IgD-negative memory B cell (primary cell): ENCODE measurements around the gene CENPN. TPM values are rescaled to one million over a fixed set of nuclear protein-coding genes. Genes with fewer than 3 reads are reported as not detected.

Experiments
- H3K27ac Mint-ChIP-seq, 3 donors: one replicate each; pipeline ENCODE4 v1.8.0; 2020 to 2022; ENCODE audit warnings: mild to moderate bottlenecking in 3 of 3, mixed read lengths in 3 of 3, moderate library complexity in 1 of 3
- H3K27me3 Mint-ChIP-seq: one replicate; pipeline ENCODE4 v1.8.0; 2021; ENCODE audit warnings: mixed read lengths
- H3K36me3 Mint-ChIP-seq: one replicate; pipeline ENCODE4 v1.8.0; 2020; ENCODE audit warnings: mild to moderate bottlenecking, mixed read lengths
- H3K4me1 Mint-ChIP-seq, 3 donors: one replicate each; pipeline ENCODE4 v1.8.0; 2020 to 2022; ENCODE audit warnings: mixed read lengths in 3 of 3, mild to moderate bottlenecking in 1 of 3
- H3K4me3 Mint-ChIP-seq, 4 donors: one replicate each; pipeline ENCODE4 v1.8.0; 2020 to 2022; ENCODE audit warnings: mild to moderate bottlenecking in 4 of 4, mixed read lengths in 4 of 4, moderate library complexity in 3 of 4
- H3K9me3 Mint-ChIP-seq, 3 donors: one replicate each; pipeline ENCODE4 v1.8.0; 2020 to 2021; ENCODE audit warnings: mixed read lengths in 3 of 3, mild to moderate bottlenecking in 1 of 3
- polyA plus RNA-seq: library from polyadenylated mRNA; unstranded; fragments of 300-500 nt; fragmentation: Illumina TruSeq; gene quantifications from one replicate; pipeline ENCODE4 v1.2.3, GENCODE V29; 2021

Gene CENPN
- polyA plus RNA-seq: 7.8 TPM

- no peaks in the 10 kb centered on the region for H3K36me3 Mint-ChIP-seq
- no peaks in the 10 kb centered on the region for H3K27me3 Mint-ChIP-seq
- H3K27ac Mint-ChIP-seq: peak within 1 kb of the TSS; percentile 99 to 100 (median 99)
- H3K9me3 Mint-ChIP-seq: no peaks in the 10 kb centered on the region
- H3K4me3 Mint-ChIP-seq: peak within 1 kb of the TSS; percentile 91 to 99 (median 96)
- peaks cover 15 to 26% (median 25%) of the 10 kb centered on the region in 3 donors for H3K4me1 Mint-ChIP-seq
Observed at GRCh38 chr16:81006813-81007695, at the start of gene CENPN, which contains the start of gene CMC2. Gene CENPN, plus strand, starts transcription at chr16:81007214. Its CDS starts 4,726 bp downstream, at chr16:81011940. Gene CMC2, minus strand, starts transcription at chr16:81006885. Its CDS starts 9,491 bp downstream, at chr16:80997394.

GRCh38 chr16:80958284-80958683, 48.7 kb upstream of the CENPN start:
- Mint-ChIP-seq H3K27me3 (no peaks in the 10 kb centered on the region), H3K4me3 (no peak overlapping the region), H3K27ac (no peak overlapping the region), H3K4me1 (no peaks in the 10 kb centered on the region), H3K9me3 (peaks cover 16 to 52% (median 36%) of the 10 kb centered on the region in 3 donors), H3K36me3 (peaks cover 5% of the 10 kb centered on the region)

- Mint-ChIP-seq H3K27me3 (no peaks in the 10 kb centered on the region), H3K9me3 (peaks cover 11 to 28% (median 23%) of the 10 kb centered on the region in 3 donors), H3K27ac (no peak overlapping the region), H3K36me3 (peaks cover 2% of the 10 kb centered on the region), H3K4me3 (no peak overlapping the region), H3K4me1 (no peaks in the 10 kb centered on the region)
Observed at GRCh38 chr16:80962879-80963278, 44.1 kb upstream of the CENPN start.

GRCh38 chr16:80964351-80964750, 42.7 kb upstream of the CENPN start:
- H3K9me3 Mint-ChIP-seq: peaks cover 10 to 18% (median 11%) of the 10 kb centered on the region in 3 donors
- no peak overlapping the region for H3K4me3 Mint-ChIP-seq
- H3K27me3 Mint-ChIP-seq: no peaks in the 10 kb centered on the region
- no peak overlapping the region for H3K27ac Mint-ChIP-seq
- H3K36me3 Mint-ChIP-seq: peaks cover 5% of the 10 kb centered on the region
- H3K4me1 Mint-ChIP-seq: no peaks in the 10 kb centered on the region

- H3K27ac Mint-ChIP-seq: no peak overlapping the region
- no peaks in the 10 kb centered on the region for H3K27me3 Mint-ChIP-seq
- H3K4me3 Mint-ChIP-seq: no peak overlapping the region
- H3K4me1 Mint-ChIP-seq: no peaks in the 10 kb centered on the region
- peaks cover 0 to 1% (median 0%) of the 10 kb centered on the region in 3 donors for H3K9me3 Mint-ChIP-seq
- peaks cover 3% of the 10 kb centered on the region for H3K36me3 Mint-ChIP-seq
Observed at GRCh38 chr16:80966617-80967016, 40.4 kb upstream of the CENPN start.

GRCh38 chr16:80968386-80969113, 38.5 kb upstream of the CENPN start:
- Mint-ChIP-seq H3K4me3 (no peak overlapping the region), H3K4me1 (no peaks in the 10 kb centered on the region), H3K27me3 (no peaks in the 10 kb centered on the region), H3K36me3 (peaks cover 7% of the 10 kb centered on the region), H3K27ac (no peak overlapping the region), H3K9me3 (no peaks in the 10 kb centered on the region)

GRCh38 chr16:80969114-80969484, 37.9 kb upstream of the CENPN start:
- no peaks in the 10 kb centered on the region for H3K4me1 Mint-ChIP-seq
- no peaks in the 10 kb centered on the region for H3K9me3 Mint-ChIP-seq
- H3K27ac Mint-ChIP-seq: no peak overlapping the region
- H3K27me3 Mint-ChIP-seq: no peaks in the 10 kb centered on the region
- H3K4me3 Mint-ChIP-seq: no peak overlapping the region
- peaks cover 11% of the 10 kb centered on the region for H3K36me3 Mint-ChIP-seq

- no peak overlapping the region for H3K4me3 Mint-ChIP-seq
- no peaks in the 10 kb centered on the region for H3K27me3 Mint-ChIP-seq
- H3K9me3 Mint-ChIP-seq: no peaks in the 10 kb centered on the region
- peak overlapping the region in 1 of 3 donors; percentile 11 for H3K27ac Mint-ChIP-seq
- peaks cover 18% of the 10 kb centered on the region for H3K36me3 Mint-ChIP-seq
- no peaks in the 10 kb centered on the region for H3K4me1 Mint-ChIP-seq
Observed at GRCh38 chr16:80971819-80972218, 35.2 kb upstream of the CENPN start.

- Mint-ChIP-seq H3K27ac (no peak overlapping the region), H3K4me3 (no peak overlapping the region), H3K9me3 (no peaks in the 10 kb centered on the region), H3K27me3 (no peaks in the 10 kb centered on the region), H3K36me3 (peaks cover 23% of the 10 kb centered on the region), H3K4me1 (peaks cover 0 to 3% (median 0%) of the 10 kb centered on the region in 3 donors)
Observed at GRCh38 chr16:80972611-80973010, 34.4 kb upstream of the CENPN start.

- H3K27ac Mint-ChIP-seq: no peak overlapping the region
- no peaks in the 10 kb centered on the region for H3K9me3 Mint-ChIP-seq
- H3K36me3 Mint-ChIP-seq: peaks cover 20% of the 10 kb centered on the region
- peaks cover 0 to 3% (median under 1%) of the 10 kb centered on the region in 3 donors for H3K4me1 Mint-ChIP-seq
- no peaks in the 10 kb centered on the region for H3K27me3 Mint-ChIP-seq
- no peak overlapping the region for H3K4me3 Mint-ChIP-seq
Observed at GRCh38 chr16:80973991-80974390, 33.0 kb upstream of the CENPN start.

- Mint-ChIP-seq H3K27ac (no peak overlapping the region), H3K9me3 (no peaks in the 10 kb centered on the region), H3K27me3 (no peaks in the 10 kb centered on the region), H3K4me1 (peaks cover 0 to 3% (median 1%) of the 10 kb centered on the region in 3 donors), H3K4me3 (no peak overlapping the region), H3K36me3 (peaks cover 23% of the 10 kb centered on the region)
Observed at GRCh38 chr16:80974649-80975376, 32.2 kb upstream of the CENPN start.

GRCh38 chr16:80976946-80977345, 30.1 kb upstream of the CENPN start:
- no peaks in the 10 kb centered on the region for H3K27me3 Mint-ChIP-seq
- no peak overlapping the region for H3K27ac Mint-ChIP-seq
- H3K4me1 Mint-ChIP-seq: peaks cover 0 to 3% (median 1%) of the 10 kb centered on the region in 3 donors
- H3K9me3 Mint-ChIP-seq: no peaks in the 10 kb centered on the region
- peaks cover 23% of the 10 kb centered on the region for H3K36me3 Mint-ChIP-seq
- no peak overlapping the region for H3K4me3 Mint-ChIP-seq

- Mint-ChIP-seq H3K4me1 (peaks cover 1 to 3% (median 3%) of the 10 kb centered on the region in 3 donors), H3K27ac (no peak overlapping the region), H3K9me3 (no peaks in the 10 kb centered on the region), H3K36me3 (peaks cover 12% of the 10 kb centered on the region), H3K4me3 (no peak overlapping the region), H3K27me3 (no peaks in the 10 kb centered on the region)
Observed at GRCh38 chr16:80981103-80981502, 25.9 kb upstream of the CENPN start.

GRCh38 chr16:80982646-80983045, 24.4 kb upstream of the CENPN start:
- no peaks in the 10 kb centered on the region for H3K9me3 Mint-ChIP-seq
- H3K27ac Mint-ChIP-seq: no peak overlapping the region
- H3K4me1 Mint-ChIP-seq: peaks cover 0 to 3% (median 1%) of the 10 kb centered on the region in 3 donors
- no peaks in the 10 kb centered on the region for H3K27me3 Mint-ChIP-seq
- peaks cover 7% of the 10 kb centered on the region for H3K36me3 Mint-ChIP-seq
- H3K4me3 Mint-ChIP-seq: no peak overlapping the region
